Cardiac fibroblast (primary cell): ENCODE measurements around the gene PTPRJ.

Experiments
- DNase-seq, 2 donors: peaks; one replicate each; pipeline versions ENCODE4 v3.0.0 to v3.0.0-alpha.2; 2010; ENCODE audit warnings: low read depth in 2 of 2
- H3K4me3 ChIP-seq, 2 donors: replicated peaks in 1 of 2; 1 replicate in 1 of 2; 2 replicates in 1 of 2; pipeline ENCODE4 v1.5.1; 2011; ENCODE audit warnings: low read depth in 2 of 2, low read length in 2 of 2, mild to moderate bottlenecking in 2 of 2, moderate library complexity in 1 of 2
- TF ChIP-seq, protein P1 (sequence below): IDR thresholded peaks from one replicate; pipeline ENCODE4 v1.5.1; 2011; ENCODE audit warnings: low read depth, mild to moderate bottlenecking, low read length, inconsistent platforms

Gene PTPRJ

DNA sequence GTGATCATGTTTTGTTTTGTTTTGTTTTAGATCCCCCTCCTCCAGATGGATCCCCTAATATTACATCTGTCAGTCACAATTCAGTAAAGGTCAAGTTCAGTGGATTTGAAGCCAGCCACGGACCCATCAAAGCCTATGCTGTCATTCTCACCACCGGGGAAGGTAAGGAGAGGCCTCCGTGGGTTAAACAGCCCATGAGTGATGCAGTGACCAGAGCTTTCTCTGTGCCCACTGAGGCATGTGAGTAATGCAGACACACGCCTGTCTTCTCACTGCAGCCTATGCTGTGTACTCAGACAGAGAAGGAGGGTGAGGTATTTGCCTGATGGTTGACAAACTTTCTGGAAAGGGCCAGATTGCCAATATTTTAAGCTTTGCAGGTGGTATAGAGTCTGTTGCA is 162.5 kb downstream of the PTPRJ start:
- DNase-seq, result no peak
- TF ChIP-seq, protein P1, sequence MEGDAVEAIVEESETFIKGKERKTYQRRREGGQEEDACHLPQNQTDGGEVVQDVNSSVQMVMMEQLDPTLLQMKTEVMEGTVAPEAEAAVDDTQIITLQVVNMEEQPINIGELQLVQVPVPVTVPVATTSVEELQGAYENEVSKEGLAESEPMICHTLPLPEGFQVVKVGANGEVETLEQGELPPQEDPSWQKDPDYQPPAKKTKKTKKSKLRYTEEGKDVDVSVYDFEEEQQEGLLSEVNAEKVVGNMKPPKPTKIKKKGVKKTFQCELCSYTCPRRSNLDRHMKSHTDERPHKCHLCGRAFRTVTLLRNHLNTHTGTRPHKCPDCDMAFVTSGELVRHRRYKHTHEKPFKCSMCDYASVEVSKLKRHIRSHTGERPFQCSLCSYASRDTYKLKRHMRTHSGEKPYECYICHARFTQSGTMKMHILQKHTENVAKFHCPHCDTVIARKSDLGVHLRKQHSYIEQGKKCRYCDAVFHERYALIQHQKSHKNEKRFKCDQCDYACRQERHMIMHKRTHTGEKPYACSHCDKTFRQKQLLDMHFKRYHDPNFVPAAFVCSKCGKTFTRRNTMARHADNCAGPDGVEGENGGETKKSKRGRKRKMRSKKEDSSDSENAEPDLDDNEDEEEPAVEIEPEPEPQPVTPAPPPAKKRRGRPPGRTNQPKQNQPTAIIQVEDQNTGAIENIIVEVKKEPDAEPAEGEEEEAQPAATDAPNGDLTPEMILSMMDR, result no peak
- H3K4me3 ChIP-seq, result no peak overlapping the region

DNA sequence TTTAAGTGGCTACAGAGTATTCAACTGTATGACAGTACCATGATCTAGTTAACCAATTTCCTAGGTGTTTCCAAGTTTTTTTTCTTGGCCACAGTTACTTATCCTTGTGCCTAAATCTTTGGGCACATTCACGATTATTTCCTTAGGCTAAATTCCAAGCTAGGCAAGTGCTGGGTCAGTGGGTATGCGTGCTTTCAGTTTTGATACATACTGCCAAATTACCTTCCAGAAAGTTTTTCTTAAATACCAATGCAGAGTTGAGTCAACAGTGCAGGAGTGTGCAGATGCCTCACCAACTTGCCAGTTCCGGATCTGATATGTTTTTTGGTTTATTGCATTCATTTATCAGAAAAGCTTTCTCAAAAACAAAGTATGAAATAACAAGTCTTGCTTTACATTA is 168.4 kb downstream of the PTPRJ start:
- H3K4me3 ChIP-seq, result no peak overlapping the region
- peak in 1 of 2 donors; percentile 39 for DNase-seq
- TF ChIP-seq, protein P1, result no peak

DNA sequence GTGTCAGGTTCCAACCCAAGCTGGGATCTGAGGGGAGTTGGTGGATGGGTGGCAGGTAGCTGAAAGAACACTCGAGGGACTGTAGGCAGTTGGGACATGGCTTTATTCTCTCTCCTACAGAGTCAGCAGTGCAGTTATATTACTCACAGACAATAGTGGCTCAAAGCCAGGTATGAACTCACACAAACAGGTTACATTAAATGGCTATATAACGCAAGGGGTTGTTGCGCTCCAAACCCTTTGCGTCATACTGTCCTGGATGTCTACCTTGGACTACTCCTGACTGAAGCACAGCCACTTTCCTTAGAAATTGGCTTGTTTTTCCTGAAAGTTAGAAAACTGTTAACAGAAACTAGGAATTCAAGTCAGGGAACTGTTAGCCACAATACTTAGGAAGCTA is 169.9 kb downstream of the PTPRJ start:
- TF ChIP-seq, protein P1, result no peak
- H3K4me3 ChIP-seq, result no peak overlapping the region
- DNase-seq, result peak; percentile 47 to 91

DNA sequence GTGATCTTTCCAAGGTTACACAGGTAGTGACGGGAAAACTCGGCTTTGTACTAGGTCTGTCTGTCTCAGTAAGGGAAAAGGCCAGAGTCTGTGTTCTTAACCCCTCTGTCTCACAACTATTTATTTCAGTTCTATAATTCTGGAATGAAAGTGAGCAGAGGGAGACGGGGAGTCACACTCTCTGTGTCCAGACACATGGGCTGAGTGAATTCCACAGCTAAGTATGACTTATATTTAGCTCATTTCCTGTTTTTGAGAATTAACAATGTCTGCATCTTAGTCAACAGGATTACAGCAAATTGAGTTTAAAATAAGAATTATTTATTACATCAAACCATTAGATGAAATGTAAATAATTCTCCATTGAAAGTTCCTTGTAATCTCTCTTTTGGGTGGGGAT is 173.8 kb downstream of the PTPRJ start:
- DNase-seq, result peak; percentile 49 to 85
- TF ChIP-seq, protein P1, result no peak
- no peak overlapping the region for H3K4me3 ChIP-seq

DNA sequence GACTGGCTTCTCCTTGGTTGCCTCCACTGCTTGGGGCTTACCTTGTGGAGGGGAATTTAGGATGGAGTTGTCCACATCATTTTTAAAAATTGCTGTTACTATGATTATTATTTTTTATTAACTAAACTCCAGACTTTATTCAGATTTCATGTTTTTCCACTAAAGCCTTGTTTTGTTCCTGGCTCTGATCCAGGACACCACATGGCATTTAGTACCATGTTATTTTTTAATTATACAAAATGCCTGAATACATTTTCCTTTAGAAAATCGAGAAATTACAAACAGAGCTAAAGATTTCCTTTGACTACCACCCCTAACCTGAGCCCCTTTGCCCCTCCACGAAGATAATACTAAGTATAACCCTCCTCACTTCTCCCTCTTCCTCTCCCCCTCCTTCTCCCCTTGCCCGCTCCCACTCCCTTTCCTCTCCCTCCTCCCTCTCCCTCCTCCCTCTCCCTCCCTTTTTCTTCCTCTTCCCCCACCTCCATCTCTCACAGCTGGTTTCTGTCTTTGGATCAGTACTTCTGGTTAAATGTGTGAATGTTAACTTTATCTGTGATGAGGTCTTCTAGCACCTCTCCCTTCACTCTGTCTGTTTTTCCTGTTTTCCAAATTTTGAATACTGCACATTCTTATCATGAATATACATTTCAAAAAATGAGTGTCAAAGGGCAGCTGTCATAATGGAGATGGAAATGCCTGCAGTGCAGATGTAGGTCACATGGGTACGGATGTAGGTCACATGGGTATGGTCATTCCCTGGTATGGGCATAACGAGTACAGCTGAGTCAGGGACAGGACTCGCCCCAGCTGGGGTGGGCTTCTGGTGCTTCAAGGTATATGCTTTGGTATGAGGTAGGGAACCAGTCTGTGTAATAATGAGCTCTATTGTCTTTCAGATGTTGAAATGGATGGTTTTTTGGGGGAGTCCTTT is 181.9 kb downstream of the PTPRJ start:
- TF ChIP-seq, protein P1, result no peak
- DNase-seq, result no peak
- no peak overlapping the region for H3K4me3 ChIP-seq

DNA sequence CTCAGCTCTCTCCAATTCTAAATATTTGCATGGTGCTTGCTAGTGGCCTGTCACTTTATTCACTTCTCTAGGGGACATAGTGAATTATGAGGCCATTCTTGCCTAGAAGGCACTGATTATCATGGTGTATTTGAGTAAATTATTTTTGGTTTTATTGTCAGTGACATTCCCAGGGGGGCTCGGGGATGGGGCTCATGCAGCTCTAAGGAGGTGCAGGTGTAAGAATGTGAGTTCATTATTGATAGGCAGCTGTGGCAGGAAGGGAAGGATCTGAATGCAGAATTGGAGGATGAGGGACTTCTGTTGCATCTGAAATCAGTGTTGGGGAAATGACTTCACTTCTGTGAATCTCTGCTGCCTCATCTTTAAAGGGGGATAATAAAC is 182.5 kb downstream of the PTPRJ start:
- no peak overlapping the region for H3K4me3 ChIP-seq
- DNase-seq, result no peak
- TF ChIP-seq, protein P1, result no peak
